ENCODE data around the gene GPATCH8. TPM values are rescaled to one million over a fixed set of nuclear protein-coding genes. Genes with fewer than 3 reads are reported as not detected.

Gene GPATCH8
- total and polyA plus RNA-seq, 9 of the 15 experiments (the other 6 are each of a cell fraction or from before 2014, with no cell fraction given), result 10.6 to 29.6 (median 13.2) TPM

GRCh38 chr17:44385287-44386181, 117.7 kb downstream of the GPATCH8 start (continued):
- TF ChIP-seq PBX2 (CRISPR knock-in tag; IDR thresholded peaks at IDR 0.05; ENCODE audit: low read depth) (no peak), PBX2 (tag; conservative IDR thresholded peaks at IDR 0.05; ENCODE audit: low read depth) (no peak), ZKSCAN3 (CRISPR knock-in tag; IDR thresholded peaks at IDR 0.05) (no peak), ZNF232 (CRISPR knock-in tag; IDR thresholded peaks at IDR 0.05) (0 out of 2 replicates have a peak, but pooled peaks have one; percentile 44), RBM34 (IDR thresholded peaks at IDR 0.05; ENCODE audit: borderline replicate concordance, insufficient read depth, low read length) (no peak), SIN3B (IDR thresholded peaks at IDR 0.05; ENCODE audit: low read depth) (no peak), XRCC5 (IDR thresholded peaks at IDR 0.05; ENCODE audit: low read depth, low read length) (no peak), SMARCE1 (IDR thresholded peaks at IDR 0.05) (no peak), DDX20 (tag; IDR thresholded peaks at IDR 0.05; ENCODE audit: low read depth) (no peak), KLF10 (CRISPR knock-in tag; IDR thresholded peaks at IDR 0.05) (no peak), ZFPM2 (CRISPR knock-in tag; IDR thresholded peaks at IDR 0.05) (no peak), TARDBP (IDR thresholded peaks at IDR 0.05) (0 out of 2 replicates have a peak, but pooled peaks have one; percentile 51), ZNF518B (CRISPR knock-in tag; IDR thresholded peaks at IDR 0.05) (no peak), ATF1 (CRISPR knock-in tag; IDR thresholded peaks at IDR 0.05) (no peak), ATF1 (tag; IDR thresholded peaks at IDR 0.05) (peak; percentile 70), NUFIP1 (IDR thresholded peaks at IDR 0.05; ENCODE audit: partially characterized antibody) (no peak), ZNF165 (CRISPR knock-in tag; IDR thresholded peaks at IDR 0.05; ENCODE audit: borderline replicate concordance) (no peak), ZNF143 (CRISPR knock-in tag; IDR thresholded peaks at IDR 0.05) (no peak)
- TF ChIP-seq, protein P1, sequence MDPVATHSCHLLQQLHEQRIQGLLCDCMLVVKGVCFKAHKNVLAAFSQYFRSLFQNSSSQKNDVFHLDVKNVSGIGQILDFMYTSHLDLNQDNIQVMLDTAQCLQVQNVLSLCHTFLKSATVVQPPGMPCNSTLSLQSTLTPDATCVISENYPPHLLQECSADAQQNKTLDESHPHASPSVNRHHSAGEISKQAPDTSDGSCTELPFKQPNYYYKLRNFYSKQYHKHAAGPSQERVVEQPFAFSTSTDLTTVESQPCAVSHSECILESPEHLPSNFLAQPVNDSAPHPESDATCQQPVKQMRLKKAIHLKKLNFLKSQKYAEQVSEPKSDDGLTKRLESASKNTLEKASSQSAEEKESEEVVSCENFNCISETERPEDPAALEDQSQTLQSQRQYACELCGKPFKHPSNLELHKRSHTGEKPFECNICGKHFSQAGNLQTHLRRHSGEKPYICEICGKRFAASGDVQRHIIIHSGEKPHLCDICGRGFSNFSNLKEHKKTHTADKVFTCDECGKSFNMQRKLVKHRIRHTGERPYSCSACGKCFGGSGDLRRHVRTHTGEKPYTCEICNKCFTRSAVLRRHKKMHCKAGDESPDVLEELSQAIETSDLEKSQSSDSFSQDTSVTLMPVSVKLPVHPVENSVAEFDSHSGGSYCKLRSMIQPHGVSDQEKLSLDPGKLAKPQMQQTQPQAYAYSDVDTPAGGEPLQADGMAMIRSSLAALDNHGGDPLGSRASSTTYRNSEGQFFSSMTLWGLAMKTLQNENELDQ (CRISPR knock-in tag; IDR thresholded peaks at IDR 0.05; ENCODE audit: borderline replicate concordance), result no peak
- TF ChIP-seq, protein P2, sequence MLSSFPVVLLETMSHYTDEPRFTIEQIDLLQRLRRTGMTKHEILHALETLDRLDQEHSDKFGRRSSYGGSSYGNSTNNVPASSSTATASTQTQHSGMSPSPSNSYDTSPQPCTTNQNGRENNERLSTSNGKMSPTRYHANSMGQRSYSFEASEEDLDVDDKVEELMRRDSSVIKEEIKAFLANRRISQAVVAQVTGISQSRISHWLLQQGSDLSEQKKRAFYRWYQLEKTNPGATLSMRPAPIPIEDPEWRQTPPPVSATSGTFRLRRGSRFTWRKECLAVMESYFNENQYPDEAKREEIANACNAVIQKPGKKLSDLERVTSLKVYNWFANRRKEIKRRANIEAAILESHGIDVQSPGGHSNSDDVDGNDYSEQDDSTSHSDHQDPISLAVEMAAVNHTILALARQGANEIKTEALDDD (IDR thresholded peaks at IDR 0.05), result no peak

Measured in K562 (cell line).